HCT116 (cell line): ENCODE results near the gene PLBD2. TPM values are rescaled to one million over a fixed set of nuclear protein-coding genes. Genes with fewer than 3 reads are reported as not detected.

Source experiments
- ATAC-seq: fragments of 200-7000 bp; cut with Tn5 transposase; 2 replicates; pipeline ENCODE4 v1.9.1; 2020; ENCODE audit warnings: mild to moderate bottlenecking, moderate library complexity
- BruUV-seq: library from RNA; stranded (reverse); fragments of 400-500 nt; replicated peaks from 2 replicates; lab custom pipeline; 2021; lab: Mats Ljungman, UMichigan
- CTCF ChIA-PET: fragments of 300-600 bp; sonication (Branson Sonifier 250); formaldehyde crosslinking; loops from one replicate; lab custom pipeline; 2021; ENCODE audit warnings: antibody characterized with exemption; lab: Charles Lee
- POLR2A ChIA-PET: fragments of 300-600, 350-600 bp; sonication (Branson Sonifier 250); formaldehyde crosslinking; loops from one replicate; lab custom pipeline; 2021; ENCODE audit warnings: antibody characterized with exemption; lab: Charles Lee
- RAD21 ChIA-PET, 2 experiments: fragments of 300-600 bp; sonication (Branson Sonifier 250); formaldehyde crosslinking; loops; one replicate each; lab custom pipeline; 2023; ENCODE audit warnings: low total read pairs in 2 of 2; ENCODE audit not compliant: uncharacterized antibody in 2 of 2, unreplicated experiment in 2 of 2, low non-redundant PET in 1 of 2; lab: Charles Lee
- DNase-seq: peaks from one replicate; pipeline ENCODE4 v3.0.0-alpha.2; 2010; ENCODE audit warnings: low read depth, low spot score
- H2AFZ ChIP-seq: fragments of 200-600 bp; shearing (Covaris generic), sonication (generic); 2 replicates; pipeline ENCODE4 v1.6.1; 2017; ENCODE audit warnings: low read depth, mixed run types, mixed read lengths, antibody characterized with exemption, low read length; ENCODE audit not compliant: poor library complexity, severe bottlenecking
- H3K27ac ChIP-seq: 2 replicates; pipeline ENCODE4 v1.5.1; 2012; ENCODE audit warnings: low read depth, low read length
- H3K27me3 ChIP-seq: fragments of 200-600 bp; sonication (generic); 2 replicates; pipeline ENCODE4 v1.6.1; 2016; ENCODE audit warnings: mixed run types, low read length, mixed read lengths; ENCODE audit not compliant: insufficient read depth
- H3K36me3 ChIP-seq, 2 experiments: fragments of 200-500 bp in 1 of 2; fragments of 200-600 bp in 1 of 2; sonication (Bioruptor generic) in 1 of 2; sonication (generic) in 1 of 2; 2 replicates each; pipeline versions ENCODE4 v1.5.1 to v1.6.1; 2014 to 2016; ENCODE audit warnings: low read length in 2 of 2, inconsistent platforms in 1 of 2, mixed read lengths in 1 of 2, mixed run types in 1 of 2; ENCODE audit not compliant: insufficient read depth in 2 of 2, control insufficient read depth in 1 of 2
- H3K4me1 ChIP-seq, 2 experiments: fragments of 200-600 bp in 1 of 2; sonication (generic) in 1 of 2; 2 replicates each; pipeline versions ENCODE4 v1.5.1 to v1.6.1; 2012 to 2017; ENCODE audit warnings: low read length in 2 of 2, inconsistent platforms in 1 of 2, mild to moderate bottlenecking in 1 of 2, mixed read lengths in 1 of 2, mixed run types in 1 of 2, moderate library complexity in 1 of 2; ENCODE audit not compliant: insufficient read depth in 2 of 2, control insufficient read depth in 1 of 2
- H3K4me2 ChIP-seq: fragments of 200-600 bp; sonication (generic); 2 replicates; pipeline ENCODE4 v1.6.1; 2017; ENCODE audit warnings: mixed run types, low read length, mixed read lengths
- H3K4me3 ChIP-seq, 2 experiments: fragments of 200-600 bp in 1 of 2; sonication (generic) in 1 of 2; replicated peaks in 1 of 2; 2 replicates each; pipeline ENCODE4 v1.5.1; 2011 to 2016; ENCODE audit warnings: low read length in 2 of 2, control low read depth in 1 of 2, low read depth in 1 of 2, mild to moderate bottlenecking in 1 of 2, mixed read lengths in 1 of 2, mixed run types in 1 of 2
- H3K79me2 ChIP-seq: fragments of 200-600 bp; sonication (generic); 2 replicates; pipeline ENCODE4 v1.6.1; 2017; ENCODE audit warnings: mild to moderate bottlenecking, mixed run types, low read length, moderate library complexity, mixed read lengths; ENCODE audit not compliant: insufficient read depth
- H3K9ac ChIP-seq: fragments of 200-600 bp; sonication (generic); 2 replicates; pipeline ENCODE4 v1.6.1; 2016; ENCODE audit warnings: low read length, mixed read lengths
- H3K9me2 ChIP-seq: fragments of 200-600 bp; sonication (generic), shearing (Covaris generic); 2 replicates; pipeline ENCODE4 v1.6.1; 2017; ENCODE audit warnings: mixed run types, mild to moderate bottlenecking, moderate library complexity; ENCODE audit not compliant: insufficient read depth
- H3K9me3 ChIP-seq, 2 experiments: fragments of 200-500 bp in 1 of 2; fragments of 200-600 bp in 1 of 2; sonication (Bioruptor generic) in 1 of 2; sonication (generic) in 1 of 2; 2 replicates each; pipeline ENCODE4 v1.6.1; 2014 to 2017; ENCODE audit warnings: low read length in 2 of 2, mixed read lengths in 2 of 2, inconsistent platforms in 1 of 2, low read depth in 1 of 2, mild to moderate bottlenecking in 1 of 2, mixed run types in 1 of 2, moderate library complexity in 1 of 2; ENCODE audit not compliant: control insufficient read depth in 1 of 2, insufficient read depth in 1 of 2
- H4K20me1 ChIP-seq: fragments of 200-600 bp; sonication (generic), shearing (Covaris generic); 2 replicates; pipeline ENCODE4 v1.6.1; 2017; ENCODE audit warnings: mixed run types, mild to moderate bottlenecking, moderate library complexity; ENCODE audit not compliant: insufficient read depth
- CEBPB ChIP-seq: IDR thresholded peaks from 2 replicates; pipeline ENCODE4 v1.6.1; 2012; ENCODE audit warnings: low read depth
- ELF1 ChIP-seq: IDR thresholded peaks from 2 replicates; pipeline ENCODE4 v1.6.1; 2012; ENCODE audit warnings: low read depth, borderline replicate concordance
- EZH2 ChIP-seq: fragments of 200-600 bp; sonication (generic); IDR thresholded peaks from 2 replicates; pipeline ENCODE4 v1.6.1; 2017; ENCODE audit warnings: antibody characterized with exemption, mixed run types
- FOSL1 ChIP-seq: IDR thresholded peaks from 2 replicates; pipeline ENCODE4 v1.6.1; 2012; ENCODE audit warnings: low read depth
- POLR2A ChIP-seq: IDR thresholded peaks from 2 replicates; pipeline ENCODE4 v1.7.0; 2011; ENCODE audit warnings: borderline replicate concordance; ENCODE audit not compliant: insufficient read depth, insufficient read length; ENCODE audit errors: extremely low read depth
- RAD21 ChIP-seq: IDR thresholded peaks from 2 replicates; pipeline ENCODE4 v1.6.1; 2012; ENCODE audit warnings: low read depth, mild to moderate bottlenecking
- SP1 ChIP-seq: IDR thresholded peaks from 2 replicates; pipeline ENCODE4 v1.6.1; 2012; ENCODE audit warnings: low read depth
- TCF7L2 ChIP-seq: IDR thresholded peaks from 2 replicates; pipeline ENCODE4 v1.7.0; 2011; ENCODE audit warnings: borderline replicate concordance, inconsistent platforms; ENCODE audit not compliant: insufficient read depth, insufficient read length; ENCODE audit errors: extremely low read depth
- YY1 ChIP-seq: IDR thresholded peaks from 2 replicates; pipeline ENCODE4 v1.6.1; 2011; ENCODE audit warnings: low read length, low read depth, moderate library complexity, mild to moderate bottlenecking; ENCODE audit not compliant: insufficient replicate concordance; ENCODE audit errors: extremely low read depth
- ZNF274 ChIP-seq: fragments of 200-500 bp; sonication (Bioruptor generic); IDR thresholded peaks from 2 replicates; pipeline ENCODE4 v1.6.1; 2014; ENCODE audit warnings: mild to moderate bottlenecking, low read depth, low read length, inconsistent platforms
- intact Hi-C: fragments of 100-400 bp; cut with micrococcal nuclease; formaldehyde crosslinking; loops from 2 replicates; pipeline ENCODE4 v1.10.0; 2022
- total RNA-seq: library from RNA; stranded (reverse); gene quantifications from one replicate; pipeline ENCODE4 v1.2.1, GENCODE V29; 2021; ENCODE audit not compliant: unreplicated experiment
- TF ChIP-seq, protein P1 (sequence below): IDR thresholded peaks from 2 replicates; pipeline ENCODE4 v1.6.1; 2012

Gene PLBD2
- total RNA-seq, 1 experiment from 2014 or later = 45.0 TPM

DNA sequence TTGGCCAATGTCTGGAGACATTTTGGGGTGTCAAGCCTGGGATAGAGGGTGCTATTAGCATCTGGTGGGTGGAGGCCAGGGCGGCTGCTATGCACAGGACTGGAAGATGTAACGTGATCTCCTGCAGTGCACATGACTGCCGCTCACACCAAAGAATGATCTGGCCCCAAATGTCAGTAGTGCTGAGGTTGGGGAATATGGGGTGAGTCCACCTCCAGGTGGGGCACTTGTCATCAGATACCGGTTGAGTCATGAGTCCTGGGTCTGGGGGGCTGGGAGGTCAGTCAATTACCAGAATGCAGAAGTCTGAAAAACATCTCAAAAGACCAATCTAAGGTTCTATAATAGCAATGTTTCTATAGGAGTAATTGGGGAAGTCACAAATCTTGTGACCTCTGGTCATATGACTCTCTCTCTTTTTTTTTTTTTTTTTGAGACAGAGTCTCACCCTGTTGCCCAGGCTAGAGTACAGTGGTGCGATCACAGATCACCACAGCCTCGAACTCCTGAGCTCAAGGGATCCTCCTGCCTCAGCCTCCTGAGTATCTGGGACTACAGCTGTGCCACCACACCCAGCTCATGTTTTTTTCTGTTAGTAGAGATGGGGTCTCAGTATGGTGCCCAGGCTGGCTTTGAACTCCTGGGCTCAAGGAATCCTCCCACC is 57.8 kb downstream of the PLBD2 start:
- Histone ChIP-seq H3K9ac (no peak overlapping the region), H3K9me2 (no peaks in the 10 kb centered on the region), H3K4me1 (peaks cover 6 to 15% of the 10 kb centered on the region in 2 experiments; a peak in 3 of 4 replicates), H2AFZ (peak overlapping the region; percentile 33), H3K4me2 (peak overlapping the region; percentile 33; the same call in 1 of the 2 replicates), H3K9me3 (no peaks in the 10 kb centered on the region), H3K4me3 (no peak overlapping the region), H3K27ac (no peak overlapping the region), H4K20me1 (no peaks in the 10 kb centered on the region), H3K36me3 (no peaks in the 10 kb centered on the region)
- ChIA-PET POLR2A (no interaction called here), RAD21 (no interaction called here), CTCF (interaction anchor here (1.1 kb wide), 1 partner anchor 9 kb away, joined by 5 read pairs; no protein-coding TSS in a partner anchor)
- intact Hi-C loops = no loop called here
- BruUV-seq = no TSS peak
- no peak for TF ChIP-seq ELF1
- TF ChIP-seq TCF7L2 = peak; percentile 31
- TF ChIP-seq YY1 = no peak
- TF ChIP-seq, all 23 proteins: peak for 1
- ATAC-seq (peak; percentile 84), DNase-seq (no peak)
- H3K79me2 ChIP-seq = no peaks in the 10 kb centered on the region
- no peaks in the 10 kb centered on the region for H3K27me3 ChIP-seq

DNA sequence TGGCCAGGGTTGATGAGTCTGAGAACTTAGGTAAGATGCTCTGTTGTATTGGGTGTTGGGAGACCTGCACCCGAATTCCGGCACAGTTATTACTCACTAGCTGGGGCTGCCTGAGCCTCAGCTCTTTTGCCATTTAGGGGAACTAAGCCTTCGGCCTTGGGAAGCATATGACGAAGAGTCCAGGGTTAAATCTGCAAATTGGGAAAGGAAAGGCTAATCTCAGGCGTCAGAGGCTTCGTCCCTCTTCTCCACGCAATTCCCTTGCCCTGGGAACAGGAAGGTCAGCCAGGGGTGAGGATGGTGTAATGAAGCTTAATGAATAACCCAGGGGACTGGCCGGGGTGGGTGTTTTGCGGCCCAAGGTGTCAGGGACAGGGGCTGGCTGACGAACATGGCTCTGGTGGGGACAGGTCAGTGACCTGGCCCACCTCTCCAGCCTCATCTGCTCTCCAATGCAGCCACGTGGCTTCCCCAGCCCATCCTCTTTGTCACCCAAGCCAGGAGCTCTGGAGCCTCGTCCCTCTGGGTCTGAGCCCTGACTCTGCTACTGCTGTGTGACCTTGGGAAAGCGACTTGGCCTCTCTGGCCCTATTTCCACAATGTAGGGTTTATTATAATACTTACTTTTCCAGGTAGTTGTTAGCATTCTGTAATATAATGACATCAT is 60.0 kb downstream of the PLBD2 start:
- no peak for DNase-seq
- no peaks in the 10 kb centered on the region for H3K9me3 ChIP-seq
- peaks cover 12 to 33% of the 10 kb centered on the region in 2 experiments; a peak in 3 of 4 replicates for H3K4me1 ChIP-seq
- H3K4me2 ChIP-seq = no peak overlapping the region
- no peaks in the 10 kb centered on the region for H3K27me3 ChIP-seq
- TF ChIP-seq POLR2A = no peak
- TF ChIP-seq, protein P1, sequence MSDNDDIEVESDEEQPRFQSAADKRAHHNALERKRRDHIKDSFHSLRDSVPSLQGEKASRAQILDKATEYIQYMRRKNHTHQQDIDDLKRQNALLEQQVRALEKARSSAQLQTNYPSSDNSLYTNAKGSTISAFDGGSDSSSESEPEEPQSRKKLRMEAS = no peak
- TF ChIP-seq ZNF274 = no peak
- no peak for TF ChIP-seq FOSL1
- no peak for TF ChIP-seq CEBPB
- no peak for TF ChIP-seq RAD21
- no peak for TF ChIP-seq EZH2
- TF ChIP-seq SP1 = no peak
- ATAC-seq = no peak
- peaks cover 5% of the 10 kb centered on the region; the same call in 1 of the 2 replicates for H3K79me2 ChIP-seq
- no peak overlapping the region for H3K4me3 ChIP-seq
- BruUV-seq = no TSS peak
- H3K9ac ChIP-seq = no peak overlapping the region
- no peak overlapping the region for H2AFZ ChIP-seq
- H4K20me1 ChIP-seq = no peaks in the 10 kb centered on the region
- H3K36me3 ChIP-seq = no peaks in the 10 kb centered on the region
- intact Hi-C loops = no loop called here
- no peaks in the 10 kb centered on the region for H3K9me2 ChIP-seq
- POLR2A ChIA-PET = no interaction called here
- H3K27ac ChIP-seq = no peak overlapping the region
- RAD21 ChIA-PET = no interaction called here
- CTCF ChIA-PET = no interaction called here
